SU-DHL-6 (cell line): ENCODE measurements around the gene CCDC122.

Experiments
- EZH2phosphoT487 ChIP-seq: fragments of 200-600 bp; sonication (generic), shearing (Covaris generic); conservative IDR thresholded peaks from 2 replicates; pipeline ENCODE4 v1.6.1; 2018; ENCODE audit warnings: mild to moderate bottlenecking, antibody characterized with exemption, low read length, moderate library complexity, mixed read lengths
- TF ChIP-seq, protein P1 (sequence below): fragments of 200-600 bp; sonication (generic); IDR thresholded peaks from one replicate; pipeline ENCODE4 v1.5.1; 2017; ENCODE audit warnings: antibody characterized with exemption, mild to moderate bottlenecking, low read length, moderate library complexity; ENCODE audit not compliant: insufficient read depth, poor library complexity, severe bottlenecking

DNA sequence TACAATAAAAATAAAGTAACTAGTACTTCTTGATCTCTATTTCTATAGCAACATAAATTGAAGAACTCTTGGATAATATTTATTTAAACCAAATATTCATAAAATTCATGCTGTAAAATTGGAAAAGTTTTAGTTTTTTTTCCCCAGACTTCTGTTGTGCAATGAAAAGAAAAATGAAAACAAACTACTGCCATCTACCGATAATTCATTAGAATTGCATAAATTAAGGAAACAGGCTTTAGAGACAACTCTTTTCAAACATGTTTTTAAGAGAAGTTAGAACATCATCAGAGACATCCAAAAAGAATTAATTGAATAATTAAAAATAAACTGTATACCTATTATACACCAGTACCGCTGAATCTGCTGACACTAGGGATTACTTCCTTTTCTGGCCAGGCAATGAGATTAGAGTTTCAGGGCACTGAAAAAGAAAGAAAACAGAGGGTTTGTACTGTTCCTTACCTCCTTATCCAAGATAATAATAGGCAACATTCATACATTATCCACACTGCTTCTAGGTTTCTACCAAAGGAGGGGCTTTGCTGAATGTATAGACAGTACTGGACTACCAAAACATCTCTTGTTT is 4.9 kb downstream of the CCDC122 start:
- TF ChIP-seq EZH2phosphoT487: no peak
- TF ChIP-seq, protein P1, sequence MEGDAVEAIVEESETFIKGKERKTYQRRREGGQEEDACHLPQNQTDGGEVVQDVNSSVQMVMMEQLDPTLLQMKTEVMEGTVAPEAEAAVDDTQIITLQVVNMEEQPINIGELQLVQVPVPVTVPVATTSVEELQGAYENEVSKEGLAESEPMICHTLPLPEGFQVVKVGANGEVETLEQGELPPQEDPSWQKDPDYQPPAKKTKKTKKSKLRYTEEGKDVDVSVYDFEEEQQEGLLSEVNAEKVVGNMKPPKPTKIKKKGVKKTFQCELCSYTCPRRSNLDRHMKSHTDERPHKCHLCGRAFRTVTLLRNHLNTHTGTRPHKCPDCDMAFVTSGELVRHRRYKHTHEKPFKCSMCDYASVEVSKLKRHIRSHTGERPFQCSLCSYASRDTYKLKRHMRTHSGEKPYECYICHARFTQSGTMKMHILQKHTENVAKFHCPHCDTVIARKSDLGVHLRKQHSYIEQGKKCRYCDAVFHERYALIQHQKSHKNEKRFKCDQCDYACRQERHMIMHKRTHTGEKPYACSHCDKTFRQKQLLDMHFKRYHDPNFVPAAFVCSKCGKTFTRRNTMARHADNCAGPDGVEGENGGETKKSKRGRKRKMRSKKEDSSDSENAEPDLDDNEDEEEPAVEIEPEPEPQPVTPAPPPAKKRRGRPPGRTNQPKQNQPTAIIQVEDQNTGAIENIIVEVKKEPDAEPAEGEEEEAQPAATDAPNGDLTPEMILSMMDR: peak; percentile 52
